ENCODE measurements around the gene LMF1.

- TF ChIP-seq CTCF (IDR thresholded peaks at IDR 0.05) (no peak), EP300 (IDR thresholded peaks at IDR 0.05) (no peak), POLR2AphosphoS5 (IDR thresholded peaks at IDR 0.05) (no peak), POLR2A (IDR thresholded peaks at IDR 0.05) (no peak)
Observed at GRCh38 chr16:1008085-1008484, 37.3 kb upstream of the LMF1 start.
